HG03108 (cell line): ENCODE measurements around the gene GRM8.

ENCODE experiments used
- ATAC-seq: cut with Tn5 transposase; IDR thresholded peaks from one replicate; pipeline ENCODE4 v1.9.1; 2021; ENCODE audit warnings: moderate library complexity; ENCODE audit not compliant: unreplicated experiment

GRM8 gene

GRCh38 chr7:126453104-126453503, 799.6 kb downstream of the GRM8 start:
- no peak for ATAC-seq

GRCh38 chr7:126450269-126450671, 802.5 kb downstream of the GRM8 start:
- peak; percentile 89 for ATAC-seq

- no peak for ATAC-seq
Observed at GRCh38 chr7:126449611-126450268, 803.0 kb downstream of the GRM8 start.

GRCh38 chr7:126447984-126448383, 804.8 kb downstream of the GRM8 start:
- ATAC-seq: no peak

GRCh38 chr7:126445991-126446390, 806.8 kb downstream of the GRM8 start:
- no peak for ATAC-seq

GRCh38 chr7:126443951-126444350, 808.8 kb downstream of the GRM8 start:
- no peak for ATAC-seq

- no peak for ATAC-seq
Observed at GRCh38 chr7:126442908-126443307, 809.8 kb downstream of the GRM8 start.

- no peak for ATAC-seq
Observed at GRCh38 chr7:126441745-126442144, 811.0 kb downstream of the GRM8 start.

GRCh38 chr7:126440542-126440941, 812.2 kb downstream of the GRM8 start:
- ATAC-seq: no peak

- ATAC-seq: no peak
Observed at GRCh38 chr7:126436213-126436868, 816.4 kb downstream of the GRM8 start.

- ATAC-seq: no peak
Observed at GRCh38 chr7:126426652-126427051, 826.1 kb downstream of the GRM8 start.

GRCh38 chr7:126424985-126425384, 827.8 kb downstream of the GRM8 start:
- ATAC-seq: no peak

- ATAC-seq: no peak
Observed at GRCh38 chr7:126419047-126419446, 833.7 kb downstream of the GRM8 start.

GRCh38 chr7:126411821-126412383, 840.8 kb downstream of the GRM8 start:
- no peak for ATAC-seq

- no peak for ATAC-seq
Observed at GRCh38 chr7:126411032-126411820, 841.5 kb downstream of the GRM8 start.

GRCh38 chr7:126403040-126403439, 849.7 kb downstream of the GRM8 start:
- no peak for ATAC-seq

- ATAC-seq: no peak
Observed at GRCh38 chr7:126401918-126402317, 850.8 kb downstream of the GRM8 start.

GRCh38 chr7:126398851-126399529, 853.8 kb downstream of the GRM8 start:
- ATAC-seq: no peak

GRCh38 chr7:126398285-126398684, 854.5 kb downstream of the GRM8 start:
- no peak for ATAC-seq

GRCh38 chr7:126394406-126394805, 858.3 kb downstream of the GRM8 start:
- ATAC-seq: no peak
